Measurements from ENCODE around the gene TUBA4A. TPM values are rescaled to one million over a fixed set of nuclear protein-coding genes. Genes with fewer than 3 reads are reported as not detected.

TUBA4A gene
- total and polyA plus RNA-seq, 2 of the 8 experiments (the other 6 are each of a cell fraction or from before 2014, with no cell fraction given): 67.3 to 172 TPM

GRCh38 chr2:219219784-219220532 is 33.8 kb downstream of the TUBA4A start (continued):
- TF ChIP-seq, protein P1, sequence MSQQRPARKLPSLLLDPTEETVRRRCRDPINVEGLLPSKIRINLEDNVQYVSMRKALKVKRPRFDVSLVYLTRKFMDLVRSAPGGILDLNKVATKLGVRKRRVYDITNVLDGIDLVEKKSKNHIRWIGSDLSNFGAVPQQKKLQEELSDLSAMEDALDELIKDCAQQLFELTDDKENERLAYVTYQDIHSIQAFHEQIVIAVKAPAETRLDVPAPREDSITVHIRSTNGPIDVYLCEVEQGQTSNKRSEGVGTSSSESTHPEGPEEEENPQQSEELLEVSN (IDR thresholded peaks at IDR 0.05): no peak
- TF ChIP-seq POLR2A (IDR thresholded peaks at IDR 0.05; ENCODE audit: control extremely low read depth in 1 of 2, low read depth in 2 of 2, low read length in 2 of 2): no peak
- TF ChIP-seq EZH2 (IDR thresholded peaks at IDR 0.05; ENCODE audit: low read depth, low read length, severe bottlenecking): no peak
- TF ChIP-seq CREB1 (IDR thresholded peaks at IDR 0.05): no peak

Measured in H1 (cell line).